ENCODE results near the gene RNF148. TPM values are rescaled to one million over a fixed set of nuclear protein-coding genes. Genes with fewer than 3 reads are reported as not detected.

The RNF148 gene
- total RNA-seq, 1 donor from 2014 or later: 0.50 TPM

GRCh38 chr7:122736183-122736582, 33.5 kb upstream of the RNF148 start:
- H3K79me2 ChIP-seq (ENCODE audit: insufficient read depth, low read length): no peaks in the 10 kb centered on the region
- no peak overlapping the region for H3K4me3 ChIP-seq (ENCODE audit: insufficient read depth, low read depth, low read length)
- no peak overlapping the region for H3K4me2 ChIP-seq (ENCODE audit: low read length)
- Mint-ChIP-seq H3K4me1 (ENCODE audit: low read depth, unreplicated experiment) (no peaks in the 10 kb centered on the region), H3K4me3 (ENCODE audit: unreplicated experiment) (no peak overlapping the region), H3K27me3 (ENCODE audit: low read depth, unreplicated experiment) (no peaks in the 10 kb centered on the region), H3K27ac (ENCODE audit: unreplicated experiment) (no peak overlapping the region), H3K36me3 (ENCODE audit: low read depth, unreplicated experiment) (no peaks in the 10 kb centered on the region), H3K9me3 (ENCODE audit: unreplicated experiment) (no peaks in the 10 kb centered on the region)
- no peak overlapping the region for H2AFZ ChIP-seq (ENCODE audit: low read depth, low read length)
- H3K4me1 ChIP-seq (ENCODE audit: insufficient read depth, low read length): no peaks in the 10 kb centered on the region
- no peaks in the 10 kb centered on the region for H3K36me3 ChIP-seq (ENCODE audit: insufficient read depth, low read length)
- DNase-seq (ENCODE audit: low read depth): no peak
- no peaks in the 10 kb centered on the region for H3K9me3 ChIP-seq (ENCODE audit: insufficient read depth, low read depth, low read length)
- no peak overlapping the region for H3K27ac ChIP-seq (ENCODE audit: low read depth, low read length)
- no peaks in the 10 kb centered on the region for H3K27me3 ChIP-seq (ENCODE audit: insufficient read depth, low read length)
- no peaks in the 10 kb centered on the region for H4K20me1 ChIP-seq (ENCODE audit: insufficient read depth, low read length)
- no peak overlapping the region for H3K9ac ChIP-seq (ENCODE audit: low read length)
- no peak for FAIRE-seq
- no peak for TF ChIP-seq EZH2 (IDR thresholded peaks at IDR 0.05; ENCODE audit: insufficient read depth, low read length)
- TF ChIP-seq, protein P1, sequence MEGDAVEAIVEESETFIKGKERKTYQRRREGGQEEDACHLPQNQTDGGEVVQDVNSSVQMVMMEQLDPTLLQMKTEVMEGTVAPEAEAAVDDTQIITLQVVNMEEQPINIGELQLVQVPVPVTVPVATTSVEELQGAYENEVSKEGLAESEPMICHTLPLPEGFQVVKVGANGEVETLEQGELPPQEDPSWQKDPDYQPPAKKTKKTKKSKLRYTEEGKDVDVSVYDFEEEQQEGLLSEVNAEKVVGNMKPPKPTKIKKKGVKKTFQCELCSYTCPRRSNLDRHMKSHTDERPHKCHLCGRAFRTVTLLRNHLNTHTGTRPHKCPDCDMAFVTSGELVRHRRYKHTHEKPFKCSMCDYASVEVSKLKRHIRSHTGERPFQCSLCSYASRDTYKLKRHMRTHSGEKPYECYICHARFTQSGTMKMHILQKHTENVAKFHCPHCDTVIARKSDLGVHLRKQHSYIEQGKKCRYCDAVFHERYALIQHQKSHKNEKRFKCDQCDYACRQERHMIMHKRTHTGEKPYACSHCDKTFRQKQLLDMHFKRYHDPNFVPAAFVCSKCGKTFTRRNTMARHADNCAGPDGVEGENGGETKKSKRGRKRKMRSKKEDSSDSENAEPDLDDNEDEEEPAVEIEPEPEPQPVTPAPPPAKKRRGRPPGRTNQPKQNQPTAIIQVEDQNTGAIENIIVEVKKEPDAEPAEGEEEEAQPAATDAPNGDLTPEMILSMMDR (IDR thresholded peaks at IDR 0.05; ENCODE audit: insufficient read depth, low read depth, low read length): no peak

DNA sequence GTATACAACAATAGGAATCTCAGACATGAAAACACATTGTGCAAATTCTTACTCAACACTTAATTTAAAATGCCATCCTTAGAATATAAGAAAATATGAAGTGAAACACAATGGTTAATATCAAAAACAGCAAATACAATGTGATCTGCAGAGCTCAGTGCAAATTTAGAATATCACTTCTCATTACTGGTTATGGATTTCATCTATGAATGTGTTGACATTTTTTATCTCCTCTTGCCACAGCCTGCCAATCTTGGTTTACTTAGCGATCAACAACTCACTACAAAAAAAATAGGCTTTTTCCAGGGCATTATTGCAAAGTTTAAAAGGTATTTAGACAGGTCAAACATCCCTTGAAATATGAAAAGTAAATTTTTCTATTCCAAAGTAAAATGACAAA, 25.0 kb upstream of the RNF148 start:
- H2AFZ ChIP-seq (ENCODE audit: low read depth, low read length): no peak overlapping the region
- Mint-ChIP-seq H3K27me3 (ENCODE audit: low read depth, unreplicated experiment) (no peaks in the 10 kb centered on the region), H3K36me3 (ENCODE audit: low read depth, unreplicated experiment) (no peaks in the 10 kb centered on the region), H3K4me3 (ENCODE audit: unreplicated experiment) (no peak overlapping the region), H3K9me3 (ENCODE audit: unreplicated experiment) (no peaks in the 10 kb centered on the region), H3K27ac (ENCODE audit: unreplicated experiment) (no peak overlapping the region), H3K4me1 (ENCODE audit: low read depth, unreplicated experiment) (no peaks in the 10 kb centered on the region)
- no peaks in the 10 kb centered on the region for H3K36me3 ChIP-seq (ENCODE audit: insufficient read depth, low read length)
- no peak for FAIRE-seq
- no peaks in the 10 kb centered on the region for H3K4me1 ChIP-seq (ENCODE audit: insufficient read depth, low read length)
- H3K27ac ChIP-seq (ENCODE audit: low read depth, low read length): no peak overlapping the region
- H3K27me3 ChIP-seq (ENCODE audit: insufficient read depth, low read length): no peaks in the 10 kb centered on the region
- no peak overlapping the region for H3K4me2 ChIP-seq (ENCODE audit: low read length)
- TF ChIP-seq, protein P1 (IDR thresholded peaks at IDR 0.05; ENCODE audit: insufficient read depth, low read depth, low read length): no peak
- TF ChIP-seq EZH2 (IDR thresholded peaks at IDR 0.05; ENCODE audit: insufficient read depth, low read length): no peak
- no peaks in the 10 kb centered on the region for H3K79me2 ChIP-seq (ENCODE audit: insufficient read depth, low read length)
- H3K9me3 ChIP-seq (ENCODE audit: insufficient read depth, low read depth, low read length): no peaks in the 10 kb centered on the region
- H4K20me1 ChIP-seq (ENCODE audit: insufficient read depth, low read length): no peaks in the 10 kb centered on the region
- H3K9ac ChIP-seq (ENCODE audit: low read length): no peak overlapping the region
- no peak for DNase-seq (ENCODE audit: low read depth)
- H3K4me3 ChIP-seq (ENCODE audit: insufficient read depth, low read depth, low read length): no peak overlapping the region

- FAIRE-seq: no peak
Observed at GRCh38 chr7:122727354-122727753, 24.6 kb upstream of the RNF148 start.

More at GRCh38 chr7:122727354-122727753, 24.6 kb upstream of the RNF148 start:
- Mint-ChIP-seq H3K27ac (ENCODE audit: unreplicated experiment) (no peak overlapping the region), H3K36me3 (ENCODE audit: low read depth, unreplicated experiment) (no peaks in the 10 kb centered on the region), H3K4me1 (ENCODE audit: low read depth, unreplicated experiment) (no peaks in the 10 kb centered on the region), H3K4me3 (ENCODE audit: unreplicated experiment) (no peak overlapping the region), H3K27me3 (ENCODE audit: low read depth, unreplicated experiment) (no peaks in the 10 kb centered on the region), H3K9me3 (ENCODE audit: unreplicated experiment) (no peaks in the 10 kb centered on the region)
- no peaks in the 10 kb centered on the region for H3K27me3 ChIP-seq (ENCODE audit: insufficient read depth, low read length)
- H3K9ac ChIP-seq (ENCODE audit: low read length): no peak overlapping the region
- no peak overlapping the region for H2AFZ ChIP-seq (ENCODE audit: low read depth, low read length)
- H3K27ac ChIP-seq (ENCODE audit: low read depth, low read length): no peak overlapping the region
- DNase-seq (ENCODE audit: low read depth): no peak
- H3K4me1 ChIP-seq (ENCODE audit: insufficient read depth, low read length): no peaks in the 10 kb centered on the region
- H3K36me3 ChIP-seq (ENCODE audit: insufficient read depth, low read length): no peaks in the 10 kb centered on the region
- H3K4me2 ChIP-seq (ENCODE audit: low read length): no peak overlapping the region
- H3K79me2 ChIP-seq (ENCODE audit: insufficient read depth, low read length): no peaks in the 10 kb centered on the region
- no peak for TF ChIP-seq EZH2 (IDR thresholded peaks at IDR 0.05; ENCODE audit: insufficient read depth, low read length)
- TF ChIP-seq, protein P1 (IDR thresholded peaks at IDR 0.05; ENCODE audit: insufficient read depth, low read depth, low read length): no peak
- no peaks in the 10 kb centered on the region for H4K20me1 ChIP-seq (ENCODE audit: insufficient read depth, low read length)
- H3K4me3 ChIP-seq (ENCODE audit: insufficient read depth, low read depth, low read length): no peak overlapping the region
- H3K9me3 ChIP-seq (ENCODE audit: insufficient read depth, low read depth, low read length): no peaks in the 10 kb centered on the region
